ENCODE measurements around the gene CARD10.
"Not testable (repeated sequence)": the region's sequence is repeated elsewhere in the genome, so short reads cannot be mapped to it uniquely, and the experiment has no call there.

Gene CARD10

DNA sequence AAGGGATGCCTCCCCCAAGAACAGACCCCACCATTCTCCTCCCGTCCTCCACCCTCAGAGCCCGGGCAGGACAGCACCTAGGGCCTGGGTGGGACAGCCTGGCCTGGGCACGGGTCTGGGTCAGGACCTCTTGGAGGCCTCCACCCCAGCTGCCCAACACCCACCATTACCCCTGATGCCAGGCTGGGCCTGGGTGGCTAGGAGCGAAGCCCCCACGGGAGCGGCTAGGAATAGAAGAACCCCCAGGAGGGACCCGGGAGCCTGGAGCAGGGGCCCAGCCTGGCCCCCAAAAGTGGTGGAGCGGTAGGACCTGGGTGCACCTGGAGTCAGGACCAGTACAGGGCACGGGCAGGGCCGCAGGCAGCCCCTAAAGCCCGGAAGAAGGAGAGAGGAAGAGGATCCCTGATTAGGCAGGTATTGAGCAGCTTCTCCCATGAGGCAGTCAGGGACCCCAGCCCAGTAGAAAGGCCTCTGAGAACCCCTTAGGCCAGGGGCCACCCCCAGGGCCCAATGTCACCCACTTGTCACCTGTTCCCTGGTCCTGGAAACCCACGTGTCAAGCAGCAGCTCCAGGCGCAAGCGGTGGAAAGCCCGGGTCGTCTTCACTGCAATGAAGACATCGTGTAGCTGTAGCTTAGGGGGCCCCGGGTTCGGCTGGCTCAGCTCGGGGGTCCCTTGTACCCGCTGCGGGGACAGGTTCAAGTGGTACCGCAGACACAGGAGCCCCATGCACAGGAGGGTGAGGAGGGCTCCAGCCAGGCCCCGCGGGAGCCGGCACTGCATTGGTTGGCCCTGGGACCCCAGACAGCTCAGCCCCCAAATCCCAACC is 33.6 kb downstream of the CARD10 start:
- DNase-seq, result no peak

DNA sequence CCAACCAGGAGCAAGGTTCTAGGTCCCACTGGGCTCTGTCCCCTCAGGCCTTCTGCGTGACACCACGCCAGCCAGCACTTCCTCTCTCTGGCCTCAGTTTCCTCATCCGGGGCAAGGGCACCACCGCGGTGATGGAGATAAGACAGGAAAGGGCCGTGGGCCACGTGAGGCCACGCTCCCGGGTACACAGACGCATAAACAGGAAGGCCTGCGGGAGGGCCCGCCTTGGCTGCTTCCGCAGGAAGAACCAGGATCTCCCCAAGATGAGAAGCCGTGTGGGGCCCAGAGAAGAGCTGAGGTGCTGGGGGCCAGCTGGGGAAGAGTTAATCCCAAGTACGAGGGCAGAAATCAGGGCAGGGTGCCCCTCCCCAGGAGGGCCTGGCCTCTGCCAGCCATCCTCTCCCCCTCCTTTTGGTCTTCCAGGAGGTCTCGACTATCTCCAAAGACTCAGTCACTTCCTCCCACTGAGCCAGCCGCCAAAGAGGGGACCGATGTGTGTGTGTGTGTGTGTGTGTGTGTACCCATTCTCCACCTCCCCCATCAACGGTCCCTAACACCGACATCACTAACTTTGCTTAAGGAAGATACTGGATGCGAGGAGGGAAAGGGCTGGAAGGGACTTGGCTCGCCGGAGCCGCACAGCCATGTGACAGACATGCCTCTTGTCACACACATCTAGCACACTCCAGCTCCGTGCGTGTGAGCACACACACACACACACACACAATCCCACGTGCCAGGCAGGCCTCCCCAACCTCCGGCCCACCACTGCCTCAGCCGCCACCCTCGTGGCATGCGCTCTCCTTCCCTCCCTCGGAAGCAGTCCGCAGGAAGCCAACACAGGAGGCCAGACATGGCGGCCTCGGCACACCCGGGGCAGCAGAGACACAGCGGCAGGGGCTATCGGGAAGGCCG is 34.5 kb downstream of the CARD10 start:
- no peak for DNase-seq

DNA sequence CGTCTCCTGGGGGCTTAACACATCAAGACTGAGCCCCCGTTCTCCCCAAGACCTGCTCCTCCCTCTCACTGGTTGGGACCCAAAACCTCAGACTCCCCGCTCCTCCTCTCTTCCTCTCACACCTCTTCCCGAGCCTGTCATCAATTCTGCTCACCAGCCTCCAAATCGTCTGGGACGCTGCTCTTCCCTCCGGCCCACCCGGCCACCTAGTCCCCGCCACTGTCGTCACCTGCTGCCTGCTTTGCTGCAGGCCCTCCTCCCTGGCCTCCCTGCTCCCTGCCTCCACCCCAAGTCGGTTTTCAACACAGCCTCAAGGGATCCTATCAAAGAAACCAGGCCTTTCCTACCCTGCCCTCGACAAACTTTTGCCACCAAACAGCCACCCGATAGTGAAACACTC is 36.2 kb downstream of the CARD10 start:
- no peak for DNase-seq

DNA sequence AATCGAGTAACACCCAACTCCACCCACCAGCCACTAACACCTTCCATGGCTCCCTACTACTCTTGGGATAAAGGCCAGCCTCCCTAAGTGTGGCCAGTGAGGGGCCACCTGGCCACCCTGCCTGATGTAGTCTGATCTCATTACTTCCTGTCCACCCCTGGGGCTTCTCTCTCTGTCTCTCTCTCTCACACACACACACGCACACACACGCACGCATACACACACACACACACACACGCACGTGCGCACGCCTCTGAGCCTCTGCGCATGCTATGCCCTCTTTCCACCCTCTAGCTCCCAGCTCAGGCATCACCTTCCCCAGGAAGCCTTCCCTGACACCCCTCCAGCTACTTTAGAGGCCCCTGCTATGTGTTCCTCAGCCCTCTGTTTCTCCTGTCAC is 37.0 kb downstream of the CARD10 start:
- no peak for DNase-seq

DNA sequence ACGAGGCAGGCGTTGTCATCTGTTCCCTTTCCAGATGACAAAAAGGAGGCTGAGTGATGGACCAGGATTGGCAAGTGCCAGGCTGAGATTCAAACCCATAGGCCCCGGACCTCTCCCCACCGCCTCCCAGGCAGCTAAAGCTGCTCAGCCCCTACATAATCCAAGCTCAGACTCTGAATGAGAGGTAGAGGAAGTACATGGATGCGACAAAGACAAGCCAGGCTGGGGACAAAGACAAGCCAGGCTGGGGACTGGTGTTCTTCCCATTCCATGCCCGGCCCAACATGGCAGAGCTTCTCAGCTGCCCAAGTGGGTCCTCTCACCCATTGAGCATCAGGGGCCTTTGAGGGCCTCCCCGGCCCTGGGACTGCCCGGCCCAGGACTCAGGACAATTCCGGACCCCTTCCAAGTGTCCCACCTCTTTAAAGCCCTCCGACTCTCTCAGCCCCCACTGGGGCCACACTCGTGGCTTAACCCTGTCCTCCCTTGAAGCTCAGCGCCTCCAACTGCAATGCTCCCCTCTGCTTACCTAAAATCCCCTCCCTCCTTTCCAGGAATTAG is 37.8 kb downstream of the CARD10 start:
- DNase-seq, result no peak

DNA sequence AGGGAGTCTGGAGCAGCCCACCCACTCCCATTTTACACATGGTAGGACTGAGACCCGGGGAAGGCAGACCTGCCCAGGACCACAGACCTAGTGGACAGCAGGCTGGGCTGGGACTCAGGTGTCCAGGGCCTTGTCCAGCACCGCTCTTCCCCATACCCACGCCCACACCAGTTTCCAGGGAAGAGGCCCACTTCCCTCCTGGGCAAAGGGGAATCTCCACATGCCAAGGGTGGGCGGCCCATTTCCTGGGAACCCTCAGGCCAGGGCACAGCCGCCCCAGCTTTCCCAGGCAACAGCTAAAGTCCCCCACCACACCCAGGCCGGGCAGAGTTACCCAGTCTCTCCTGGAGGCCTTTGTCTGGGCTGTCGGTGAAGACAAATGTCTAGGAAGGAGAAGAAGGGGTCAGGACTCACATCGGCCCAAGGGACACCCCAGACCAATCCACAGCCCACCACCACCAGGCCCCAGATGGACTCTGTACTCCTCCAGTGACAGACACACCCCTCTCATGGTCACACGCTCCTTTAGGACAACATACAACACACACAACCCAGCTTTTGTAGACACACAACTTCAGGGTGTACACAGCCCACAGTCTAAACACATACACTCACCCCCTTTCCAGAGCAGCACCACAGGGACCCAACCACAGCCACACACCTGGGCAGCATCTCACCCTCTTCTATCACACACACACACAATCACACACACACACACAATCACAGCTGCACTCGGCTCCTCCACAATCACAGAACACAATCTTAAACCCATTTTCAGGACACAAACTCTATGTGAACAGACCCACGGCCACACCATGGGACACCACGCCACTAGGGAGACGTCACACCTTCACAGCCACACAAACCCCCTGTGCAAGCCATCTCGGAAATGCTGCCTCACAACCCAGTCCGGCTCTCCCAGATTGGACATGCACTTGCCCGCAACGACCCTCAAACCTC is 38.5 kb downstream of the CARD10 start:
- DNase-seq, result no peak

DNA sequence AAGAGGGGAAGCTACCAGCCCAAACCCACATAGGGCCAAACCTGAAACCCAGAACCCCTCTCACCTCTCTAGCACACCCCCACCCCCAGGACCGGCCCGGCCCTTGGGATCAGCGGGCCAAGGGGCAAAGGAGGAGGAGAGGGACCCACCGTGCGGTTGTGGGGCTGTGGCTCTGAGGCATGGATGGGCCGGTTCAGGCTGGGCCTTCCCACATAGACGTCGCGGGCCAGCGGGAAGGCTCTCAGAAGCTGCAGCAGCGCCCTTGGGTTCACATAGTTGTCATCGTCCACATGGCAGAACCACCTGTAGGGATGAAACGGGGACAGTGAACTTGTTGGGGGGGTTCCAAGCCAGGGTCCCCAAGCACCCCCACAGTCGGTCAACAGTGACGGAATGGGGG is 40.0 kb downstream of the CARD10 start:
- DNase-seq, result no peak

DNA sequence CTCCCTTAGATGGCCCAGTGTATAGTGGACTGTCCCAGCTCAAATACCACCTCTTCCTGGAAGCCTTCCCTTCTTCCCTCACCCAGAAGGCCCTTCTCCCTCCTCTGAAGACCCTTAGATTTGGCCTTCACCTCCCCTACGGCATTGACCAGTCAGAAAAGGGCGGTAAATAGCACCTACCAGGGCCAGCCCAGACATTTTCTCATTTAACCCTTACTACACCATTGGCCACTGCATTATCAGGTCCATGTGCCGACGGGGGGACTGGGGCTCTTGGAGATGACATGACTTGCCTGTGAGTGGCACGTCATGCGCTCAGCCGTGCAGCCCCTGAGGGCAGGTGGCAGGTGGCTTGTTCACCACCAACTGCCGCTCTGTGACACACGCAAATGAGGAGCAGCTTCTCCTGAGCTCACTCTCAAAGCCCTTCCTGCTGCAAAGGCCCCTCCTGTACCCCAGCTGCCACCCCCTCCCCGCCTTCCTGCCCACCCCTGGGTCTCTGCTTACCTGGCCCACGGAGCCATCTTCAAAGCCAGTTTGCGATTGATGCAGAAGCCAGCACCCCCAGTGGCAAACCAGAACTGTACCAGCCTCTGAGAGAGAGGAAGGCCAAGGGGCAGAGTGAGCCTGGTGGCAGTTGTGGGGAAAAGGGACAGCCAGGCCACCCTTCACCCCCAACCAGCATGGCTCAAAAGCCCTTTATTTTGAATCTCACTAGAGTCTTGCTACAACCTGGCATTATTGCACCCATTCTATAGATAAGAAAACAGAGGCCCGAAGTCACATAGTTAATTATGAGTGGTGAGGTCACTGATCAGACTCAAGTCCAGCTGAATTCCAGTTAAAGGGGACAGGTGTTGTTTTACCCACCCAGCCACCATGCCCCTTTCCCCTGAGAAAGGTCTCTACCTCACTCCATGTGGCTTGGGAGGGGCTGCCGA is 42.6 kb downstream of the CARD10 start:
- no peak for DNase-seq

DNA sequence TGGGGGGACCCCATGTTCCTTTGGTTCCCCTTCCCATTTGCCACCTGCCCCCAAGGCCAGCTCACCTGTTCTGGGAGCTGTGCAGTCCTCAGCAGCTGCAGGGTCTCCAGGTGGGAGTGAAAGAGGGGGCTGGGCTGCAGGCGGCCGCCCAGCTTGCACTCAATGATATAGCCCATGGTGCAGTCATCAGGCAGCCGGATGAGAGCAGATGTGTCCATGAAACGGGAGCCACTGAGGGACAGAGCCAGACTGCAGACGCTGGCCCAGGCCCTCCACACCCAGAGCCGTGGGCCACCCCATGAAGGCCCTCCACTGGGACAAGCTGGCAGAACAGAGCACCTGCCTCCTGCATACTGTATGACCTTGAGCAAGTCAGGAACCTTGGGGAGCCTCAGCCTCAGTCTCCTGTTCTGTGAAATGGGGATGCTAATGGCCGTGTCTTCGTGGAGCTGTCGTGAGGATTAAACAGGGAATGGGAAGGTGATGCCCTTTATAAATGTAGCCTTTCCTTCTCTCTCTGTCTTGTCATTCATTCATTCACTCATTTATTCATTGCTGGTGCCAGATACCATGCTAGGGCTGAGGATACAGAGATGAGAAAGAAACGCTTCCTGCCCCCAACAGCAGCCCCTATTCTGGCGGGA is 44.6 kb downstream of the CARD10 start:
- DNase-seq, result no peak

DNA sequence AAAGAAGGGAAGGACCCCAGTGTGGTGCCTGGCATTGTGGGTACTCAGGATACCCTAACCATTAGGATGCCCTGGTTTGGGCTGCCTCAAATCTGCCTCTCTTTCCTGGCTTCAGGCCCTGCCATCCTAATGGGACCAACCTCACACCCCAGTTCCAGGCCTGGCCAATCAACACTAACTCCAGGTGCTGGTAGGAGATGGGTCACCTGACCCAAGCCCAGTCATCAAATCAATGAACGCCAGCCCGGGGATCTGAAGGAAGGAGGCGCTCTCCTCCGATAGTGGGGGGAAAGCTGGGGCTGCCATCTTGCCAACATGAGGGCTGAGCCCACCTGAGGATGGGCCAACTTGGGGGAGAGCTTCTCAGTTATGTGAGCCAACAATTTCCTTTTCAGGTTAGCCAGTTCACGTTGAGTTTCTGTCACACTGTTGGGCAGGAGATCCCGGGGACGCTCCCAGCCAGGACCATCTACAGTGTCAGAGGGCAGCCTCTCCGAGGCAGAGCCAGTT is 45.7 kb downstream of the CARD10 start:
- no peak for DNase-seq

DNA sequence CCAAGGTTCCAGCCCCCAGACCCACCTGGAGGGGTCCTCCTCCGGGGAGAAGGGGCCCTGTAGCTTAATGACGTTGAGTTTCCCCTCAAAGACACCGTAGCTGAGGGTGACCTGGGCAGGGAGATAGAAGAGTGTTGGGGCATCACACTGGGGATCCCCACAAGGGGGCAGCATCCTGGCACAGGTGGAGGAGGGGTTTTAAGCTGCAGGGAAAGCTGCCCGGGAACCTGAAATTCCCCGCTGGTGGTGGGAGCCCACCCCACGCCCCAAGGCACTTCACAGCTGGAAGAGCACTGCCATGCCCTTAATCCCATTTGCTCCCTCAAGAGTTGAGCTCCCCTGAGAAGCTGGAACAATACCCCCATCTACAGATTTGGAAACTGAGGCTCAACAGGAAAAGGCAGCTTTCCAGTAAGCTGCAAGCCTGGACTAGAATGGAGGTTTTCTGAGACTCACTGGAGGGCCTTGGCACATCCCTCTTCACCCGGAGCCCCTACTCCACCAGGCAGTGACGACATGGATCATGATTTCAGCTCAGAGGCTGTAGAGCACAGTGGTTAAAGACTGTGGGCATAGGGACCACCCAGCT is 46.7 kb downstream of the CARD10 start:
- DNase-seq, result no peak

DNA sequence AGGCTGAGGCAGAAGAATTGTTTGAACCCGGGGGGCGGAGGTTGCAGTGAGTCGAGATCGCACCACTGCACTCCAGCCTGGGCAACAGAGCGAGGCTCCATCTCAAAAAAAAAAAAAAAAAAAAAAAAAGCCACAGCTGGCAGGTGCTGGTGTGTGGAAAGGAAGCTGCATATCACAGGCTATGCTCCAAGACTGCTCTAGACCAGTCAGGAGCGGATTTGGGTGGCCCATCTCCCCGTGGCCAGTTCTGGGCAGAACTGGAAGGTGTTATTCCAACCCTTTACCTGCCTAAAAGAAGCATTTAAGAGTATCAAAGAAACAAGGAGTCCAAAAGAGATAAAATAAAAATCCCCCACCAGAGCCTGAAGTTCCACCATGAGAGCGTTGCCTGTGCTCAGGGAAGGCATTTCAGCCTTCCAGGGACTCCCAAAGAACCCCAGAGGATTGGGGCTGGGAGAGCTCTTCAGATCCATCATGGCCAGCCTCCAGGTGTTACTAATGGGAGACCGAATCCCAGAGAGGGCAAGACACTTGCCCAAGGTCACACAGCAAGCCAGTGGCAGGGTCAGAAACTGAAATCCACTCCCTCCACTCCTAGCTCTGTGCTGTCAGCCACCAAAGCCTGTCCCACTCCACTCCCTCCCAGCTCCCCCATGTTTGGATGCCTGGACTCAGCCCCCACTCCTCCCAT is 47.3 kb downstream of the CARD10 start:
- DNase-seq, result no peak

DNA sequence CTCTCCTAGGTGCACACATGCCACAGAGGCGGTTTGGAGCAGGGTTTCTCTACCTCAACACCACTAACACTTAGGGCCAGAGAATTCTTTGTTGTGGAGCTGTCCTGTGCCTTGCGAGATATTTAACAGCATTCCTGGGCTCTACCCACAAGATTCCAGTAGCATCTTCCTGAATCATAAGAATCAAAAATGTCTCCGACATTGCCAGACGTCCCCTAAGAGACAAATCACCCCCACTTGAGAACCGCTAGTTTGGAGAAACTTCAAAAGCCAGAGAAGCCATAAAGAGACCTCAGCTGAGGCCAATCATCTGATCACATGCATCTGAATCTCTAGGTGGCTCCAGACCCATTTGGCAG is 49.1 kb downstream of the CARD10 start:
- no peak for DNase-seq

DNA sequence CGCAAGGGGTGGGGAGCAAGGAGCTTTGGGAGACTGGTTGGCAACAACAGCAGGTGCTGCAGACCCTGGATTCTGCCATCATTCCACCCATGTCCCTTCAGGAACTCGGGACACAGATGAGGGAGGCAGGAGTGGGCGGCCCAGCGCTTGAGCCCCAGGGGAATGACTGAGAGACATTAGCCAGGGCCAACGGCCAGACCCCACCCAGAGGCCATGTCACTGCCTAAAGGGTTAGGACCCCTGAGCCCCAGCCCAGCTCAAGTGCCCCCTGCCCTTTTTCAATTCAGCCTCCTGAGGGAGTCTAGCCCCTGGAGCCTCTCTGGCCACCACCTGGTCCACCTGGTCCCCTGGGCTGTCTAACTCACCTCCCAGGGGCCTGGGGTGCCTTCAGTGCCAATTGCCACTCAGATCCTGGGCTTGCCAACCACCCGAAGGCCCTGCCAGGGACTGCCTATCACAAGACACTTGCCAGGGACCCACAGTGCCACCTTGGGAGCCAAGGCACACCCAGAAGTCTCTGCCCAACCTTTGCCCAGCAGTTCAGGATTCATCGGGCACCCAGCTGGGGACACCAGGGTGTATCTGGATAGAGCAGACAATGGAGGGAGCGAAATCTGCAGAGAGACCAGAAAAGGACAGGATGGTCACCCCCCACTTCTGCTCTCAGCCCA is 49.7 kb downstream of the CARD10 start:
- DNase-seq, result no peak

DNA sequence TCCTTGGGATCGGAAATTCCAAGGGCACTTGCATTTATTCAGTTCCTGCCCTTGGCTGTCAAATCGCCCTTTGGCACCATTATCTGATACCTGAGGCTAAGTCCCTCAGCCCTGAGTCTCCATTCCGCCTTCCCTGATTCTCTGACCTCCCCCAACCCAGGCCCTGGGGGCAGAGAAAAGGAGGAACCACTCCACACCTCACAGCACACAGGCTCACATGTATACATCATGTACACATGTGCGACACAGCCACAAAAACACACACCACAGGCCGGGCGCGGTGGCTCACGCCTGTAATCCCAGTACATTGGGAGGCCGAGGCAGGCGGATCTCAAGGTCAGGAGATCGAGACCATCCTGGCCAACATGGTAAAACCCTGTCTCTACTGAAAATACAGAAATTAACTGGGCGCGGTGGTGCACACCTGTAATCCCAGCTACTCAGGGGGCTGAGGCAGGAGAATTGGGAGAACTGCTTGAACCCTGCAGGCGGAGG is 51.0 kb downstream of the CARD10 start:
- DNase-seq, result not testable (repeated sequence)

DNA sequence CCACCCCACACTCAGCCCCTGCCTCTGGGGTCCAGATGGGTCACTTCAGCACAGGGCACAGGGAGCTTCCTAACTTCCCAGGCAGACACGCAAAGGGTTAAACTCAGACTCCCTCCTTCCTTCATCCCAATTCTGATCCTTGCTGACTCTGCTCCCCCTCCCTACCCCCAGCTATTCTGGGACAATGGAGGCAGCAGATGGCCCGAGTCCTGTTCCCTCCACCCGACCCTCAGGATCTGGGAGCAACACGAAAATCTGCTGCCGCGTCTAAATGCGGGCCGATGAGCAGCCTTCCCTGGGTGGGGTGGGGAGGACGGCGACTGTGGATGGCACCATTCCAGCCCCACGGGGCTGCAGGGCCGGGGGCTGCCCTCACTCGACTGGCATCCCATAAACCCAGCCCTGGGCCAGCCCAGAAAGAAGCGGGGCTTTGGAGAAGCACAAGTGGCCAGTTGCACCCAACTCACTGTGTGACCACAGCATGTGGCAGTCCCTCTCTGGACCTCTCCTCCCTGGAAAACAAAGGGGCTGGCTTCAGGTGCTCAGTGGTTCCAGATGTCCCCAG is 51.7 kb downstream of the CARD10 start:
- no peak for DNase-seq

DNA sequence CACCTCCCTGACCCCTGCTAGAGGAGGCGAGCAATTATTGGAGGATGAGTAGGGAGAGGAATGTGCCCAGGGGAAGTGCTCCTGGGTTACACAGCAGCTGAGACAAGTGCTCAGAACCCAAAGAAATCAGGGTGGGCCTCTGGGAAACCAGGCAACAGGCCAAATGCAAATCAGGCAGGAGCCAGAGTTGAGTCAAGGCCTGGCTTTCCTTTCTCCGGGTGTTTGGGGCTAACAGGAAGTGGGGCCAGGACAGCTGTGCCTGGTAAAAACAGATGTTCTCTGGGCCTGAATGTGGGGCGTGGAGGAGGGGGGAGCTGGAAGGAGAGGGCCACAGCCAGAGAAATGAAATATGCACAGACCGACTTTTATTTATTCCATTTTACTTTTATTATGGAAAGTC is 55.0 kb downstream of the CARD10 start:
- no peak for DNase-seq

DNA sequence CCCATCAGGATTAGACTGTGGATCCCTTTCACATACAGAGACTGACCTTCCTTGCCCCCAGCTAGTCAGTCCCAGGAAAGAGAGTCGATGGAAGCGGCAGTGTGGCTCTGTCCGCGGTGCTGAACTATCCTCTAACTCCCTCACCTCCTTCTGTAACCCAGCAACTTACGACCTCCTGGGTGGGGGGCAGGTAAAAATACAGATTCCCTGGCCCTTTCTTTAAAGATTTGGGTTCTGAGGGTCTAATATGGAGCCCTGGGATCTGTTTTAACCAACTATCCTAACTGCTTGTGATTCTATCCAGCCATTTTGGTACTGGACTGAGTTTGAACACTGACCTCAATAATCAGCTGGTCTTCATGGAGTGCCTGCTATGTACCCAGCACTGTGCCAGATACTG is 56.2 kb downstream of the CARD10 start:
- DNase-seq, result no peak

DNA sequence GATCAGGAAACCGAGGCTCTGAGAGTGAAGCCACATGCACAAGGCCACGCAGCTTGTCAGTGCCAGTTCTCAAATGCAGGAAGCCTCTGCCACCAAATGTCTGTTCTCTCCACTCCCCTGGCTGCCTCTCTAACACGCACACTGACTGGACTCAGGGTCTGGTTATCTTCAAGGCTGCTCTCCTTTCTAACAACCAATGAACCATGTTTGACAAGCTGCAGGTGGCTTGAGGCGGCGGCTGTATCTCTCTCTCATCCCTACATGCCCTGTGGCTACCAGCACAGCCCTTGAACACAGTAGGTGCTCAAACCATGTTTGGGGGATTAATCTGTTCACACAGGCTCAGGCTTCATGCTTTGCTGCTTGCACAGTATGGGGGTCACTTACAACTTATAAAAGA is 56.8 kb downstream of the CARD10 start:
- no peak for DNase-seq
